GM12873 (cell line): Measurements from ENCODE around the gene PGM2L1.

Experiments
- TF ChIP-seq, protein P1 (sequence below): IDR thresholded peaks from 2 replicates; pipeline ENCODE4 v1.5.1; 2012; ENCODE audit warnings: low read depth, mild to moderate bottlenecking, moderate library complexity, low read length, control low read depth; ENCODE audit not compliant: insufficient read depth; ENCODE audit errors: missing control alignments

The PGM2L1 gene

DNA sequence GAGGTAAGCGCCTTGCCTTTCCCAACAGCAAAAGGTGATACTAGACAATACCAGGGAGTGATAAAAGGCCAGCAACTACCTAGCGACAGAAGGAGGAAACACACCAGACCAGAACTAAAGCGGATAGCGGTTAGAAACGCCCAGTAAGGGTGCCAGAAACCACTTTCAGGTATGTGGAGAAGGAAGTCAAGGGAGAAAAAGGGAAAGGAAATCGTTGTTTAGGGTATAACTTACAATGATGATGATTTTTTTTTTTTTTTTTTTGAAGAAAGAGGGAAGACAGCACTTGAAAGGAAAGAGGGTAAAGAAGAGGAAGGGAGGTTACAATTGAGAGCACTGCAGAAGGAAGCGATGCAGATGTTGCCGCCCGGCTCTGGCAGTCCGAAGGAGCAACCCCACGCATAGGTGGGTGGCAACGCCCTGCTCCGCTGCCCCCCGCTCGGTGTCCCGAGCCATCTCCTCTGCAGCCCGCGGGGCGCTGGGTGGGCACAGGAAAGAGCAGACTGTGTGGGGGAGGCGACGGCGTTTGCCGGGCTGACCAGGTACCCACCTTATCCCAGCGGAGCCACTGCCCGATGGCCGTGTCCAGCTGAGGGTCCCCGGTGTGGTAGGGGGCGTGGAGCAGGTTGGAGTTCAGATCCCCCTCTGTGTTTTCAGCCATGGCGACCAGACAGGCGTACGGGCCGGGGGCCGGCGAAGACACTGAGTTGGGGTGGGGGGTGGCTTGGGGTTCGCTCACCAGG lies 561 bp downstream of the PGM2L1 start:
- TF ChIP-seq, protein P1, sequence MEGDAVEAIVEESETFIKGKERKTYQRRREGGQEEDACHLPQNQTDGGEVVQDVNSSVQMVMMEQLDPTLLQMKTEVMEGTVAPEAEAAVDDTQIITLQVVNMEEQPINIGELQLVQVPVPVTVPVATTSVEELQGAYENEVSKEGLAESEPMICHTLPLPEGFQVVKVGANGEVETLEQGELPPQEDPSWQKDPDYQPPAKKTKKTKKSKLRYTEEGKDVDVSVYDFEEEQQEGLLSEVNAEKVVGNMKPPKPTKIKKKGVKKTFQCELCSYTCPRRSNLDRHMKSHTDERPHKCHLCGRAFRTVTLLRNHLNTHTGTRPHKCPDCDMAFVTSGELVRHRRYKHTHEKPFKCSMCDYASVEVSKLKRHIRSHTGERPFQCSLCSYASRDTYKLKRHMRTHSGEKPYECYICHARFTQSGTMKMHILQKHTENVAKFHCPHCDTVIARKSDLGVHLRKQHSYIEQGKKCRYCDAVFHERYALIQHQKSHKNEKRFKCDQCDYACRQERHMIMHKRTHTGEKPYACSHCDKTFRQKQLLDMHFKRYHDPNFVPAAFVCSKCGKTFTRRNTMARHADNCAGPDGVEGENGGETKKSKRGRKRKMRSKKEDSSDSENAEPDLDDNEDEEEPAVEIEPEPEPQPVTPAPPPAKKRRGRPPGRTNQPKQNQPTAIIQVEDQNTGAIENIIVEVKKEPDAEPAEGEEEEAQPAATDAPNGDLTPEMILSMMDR, result peak; percentile 30

DNA sequence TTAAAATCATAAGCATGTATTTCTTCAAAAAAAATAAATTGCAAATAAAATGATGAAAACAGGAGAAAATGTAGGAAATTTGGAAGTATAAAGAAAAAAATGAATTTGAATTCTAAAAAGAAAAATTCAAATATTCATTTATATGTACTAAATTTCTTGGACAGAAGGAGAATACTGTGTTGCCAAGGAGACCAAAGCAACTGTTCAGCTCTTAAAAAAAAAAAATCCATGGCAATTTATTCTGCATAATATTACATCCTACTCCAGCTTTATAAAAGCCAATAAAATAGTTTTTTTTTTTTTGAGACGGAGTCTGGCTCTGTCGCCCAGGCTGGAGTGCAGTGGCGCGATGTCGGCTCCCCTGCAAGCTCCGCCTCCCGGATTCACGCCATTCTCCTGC lies 6.0 kb downstream of the PGM2L1 start:
- TF ChIP-seq, protein P1, result no peak

DNA sequence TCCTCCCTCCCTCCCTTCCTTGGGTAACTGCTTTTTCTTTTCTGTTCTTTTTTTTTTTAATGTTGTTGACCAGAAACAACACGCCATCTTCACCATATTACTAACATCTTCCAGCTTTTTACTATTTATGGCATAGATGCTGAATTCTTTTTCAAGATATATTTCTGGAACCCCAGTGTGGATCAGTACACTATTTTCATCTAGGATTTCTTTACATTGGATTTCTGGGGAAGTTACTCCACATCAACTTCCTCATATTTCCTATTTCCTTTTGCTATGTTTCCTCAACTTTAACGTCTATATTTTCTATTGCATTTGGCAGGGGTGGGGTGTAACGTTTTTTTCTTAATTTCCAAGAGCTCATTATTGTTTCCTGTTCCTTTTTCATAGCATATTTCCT lies 7.0 kb downstream of the PGM2L1 start:
- TF ChIP-seq, protein P1, result no peak

DNA sequence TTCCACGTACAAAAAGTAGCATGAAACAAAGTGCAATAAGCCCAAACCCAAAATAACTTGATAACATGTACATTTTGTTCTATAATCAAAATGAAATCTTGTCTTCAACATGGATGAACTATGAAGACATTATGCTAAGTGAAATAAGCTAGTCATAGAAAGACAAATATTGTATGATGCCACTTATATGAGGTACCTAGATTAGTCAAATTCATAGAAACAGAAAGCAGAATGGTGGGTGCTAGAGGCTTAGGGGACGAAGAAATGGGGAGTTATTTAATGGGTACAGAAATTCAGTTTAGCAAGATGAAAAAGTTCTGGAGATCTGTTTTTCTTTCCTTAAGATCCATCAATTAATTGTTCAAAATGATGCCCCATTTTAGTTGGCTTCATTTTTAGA lies 7.5 kb downstream of the PGM2L1 start:
- TF ChIP-seq, protein P1, result no peak

DNA sequence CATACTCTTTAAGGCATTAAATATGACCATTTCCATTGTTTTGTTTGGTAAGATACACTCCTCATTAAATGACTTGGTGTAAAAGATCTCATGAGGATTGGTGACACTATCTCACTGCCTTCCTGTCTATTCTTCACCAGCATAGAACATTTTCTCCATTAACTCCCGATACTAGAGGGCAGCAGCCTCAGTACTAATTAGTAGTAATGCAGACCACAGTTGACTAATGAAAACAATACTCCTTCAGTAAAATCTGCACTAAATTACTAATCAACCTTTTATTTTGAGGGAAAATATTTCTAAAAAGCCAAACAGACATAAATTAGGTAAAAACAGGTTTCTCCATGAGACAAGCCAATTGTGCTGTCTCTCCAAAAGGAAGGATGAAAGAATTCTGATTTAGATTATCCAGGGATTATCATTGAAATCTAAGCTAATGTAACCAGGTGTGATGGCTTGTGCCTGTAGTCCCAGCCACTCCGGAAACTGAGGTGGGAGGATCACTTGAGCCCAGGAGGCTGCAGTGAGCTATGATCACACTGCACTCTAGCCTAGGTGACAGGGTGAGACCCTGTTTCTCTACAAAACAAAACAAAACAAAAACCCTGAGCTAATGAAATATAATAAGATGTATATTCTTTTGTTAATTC lies 9.4 kb downstream of the PGM2L1 start:
- TF ChIP-seq, protein P1, result peak; percentile 71

DNA sequence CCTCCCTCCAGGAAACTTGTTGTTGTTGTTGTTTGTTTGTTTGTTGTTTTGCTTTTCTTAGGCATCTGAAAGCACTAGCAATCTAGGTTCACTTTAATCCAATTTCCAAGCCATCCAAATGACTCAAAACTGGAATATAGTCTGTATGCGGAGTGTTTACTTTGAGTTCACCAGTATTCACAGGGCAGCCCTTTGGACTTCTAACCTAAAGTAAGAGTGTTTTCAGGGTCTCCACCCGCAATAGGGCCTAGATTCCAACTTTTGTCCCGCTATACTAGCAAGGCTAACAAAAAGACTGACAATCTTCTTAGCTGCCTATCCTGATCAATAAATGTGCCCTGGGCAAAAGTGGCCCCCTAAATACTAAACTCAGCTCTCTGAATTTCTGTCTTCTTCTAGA lies 13.6 kb downstream of the PGM2L1 start:
- TF ChIP-seq, protein P1, result no peak

DNA sequence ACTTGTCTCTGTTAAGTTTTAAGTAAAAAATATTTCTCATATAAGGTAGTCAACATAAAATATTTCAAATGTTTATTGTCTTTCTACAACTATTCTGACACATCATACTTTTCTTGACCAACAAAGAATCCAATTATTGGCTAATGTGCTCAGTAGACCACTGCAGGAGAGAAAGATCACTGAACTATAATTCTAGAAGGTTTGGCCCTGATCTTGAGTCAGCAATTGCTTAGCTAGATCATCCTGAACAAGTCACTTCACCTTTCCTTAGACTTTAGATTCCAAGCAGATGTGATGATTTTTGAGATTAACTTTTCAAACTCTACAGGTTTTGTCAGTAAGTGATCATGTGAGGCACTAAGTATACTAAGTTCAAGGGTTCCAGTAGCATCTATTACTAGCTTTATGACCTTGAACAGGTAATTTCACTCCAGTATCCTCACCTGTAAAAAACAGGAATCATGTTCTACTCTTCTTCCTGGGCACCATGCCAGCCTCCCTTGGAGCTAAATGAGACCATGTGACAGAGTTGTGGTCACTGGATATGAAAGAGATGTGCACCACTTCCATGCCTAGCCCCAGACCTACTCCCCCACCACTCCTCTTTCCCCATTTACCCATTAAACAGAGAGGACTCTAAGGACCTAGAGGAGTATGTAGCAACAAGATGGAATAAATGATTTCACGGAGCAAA lies 17.3 kb downstream of the PGM2L1 start:
- TF ChIP-seq, protein P1, result no peak
